ENCODE data around the gene PCDH9.

Gene PCDH9

DNA sequence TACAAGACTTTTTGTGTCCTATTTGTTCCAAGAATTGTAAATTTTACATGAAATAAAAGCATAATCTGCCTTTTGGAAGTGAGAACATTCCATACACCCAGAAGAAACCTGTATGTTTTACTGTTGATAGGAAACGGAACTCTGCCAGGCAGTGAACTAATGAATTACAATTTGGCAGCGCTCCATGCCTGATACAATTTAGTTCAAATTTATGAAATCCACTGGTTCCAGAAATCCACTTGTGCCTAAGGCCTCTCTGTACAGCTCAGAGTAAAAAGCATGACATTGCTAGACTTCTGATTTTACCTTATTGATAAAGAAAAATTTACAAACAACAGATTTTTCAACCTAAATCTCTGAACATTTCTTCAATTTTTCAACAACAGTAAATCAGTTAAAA, 78.1 kb downstream of the PCDH9 start:
- DNase-seq, result no peak

DNA sequence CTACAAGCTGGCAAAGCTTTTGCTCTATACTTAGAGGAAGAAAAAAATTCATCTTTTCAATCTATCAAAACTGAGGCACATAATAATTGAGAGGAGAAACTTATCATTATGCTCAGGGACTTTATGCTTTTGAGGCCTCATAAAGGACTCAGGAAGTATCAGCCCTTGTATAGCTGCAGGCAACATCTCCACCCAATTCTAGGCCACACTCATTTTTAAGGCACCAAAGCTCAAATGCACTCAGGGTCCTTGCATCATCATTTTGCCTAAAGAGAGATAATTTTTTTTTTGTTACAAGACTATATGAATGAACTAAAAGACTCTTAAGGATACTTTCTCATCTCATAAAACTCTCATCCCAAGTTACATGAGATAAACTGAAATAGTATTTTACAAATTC, 78.5 kb downstream of the PCDH9 start:
- no peak for DNase-seq

DNA sequence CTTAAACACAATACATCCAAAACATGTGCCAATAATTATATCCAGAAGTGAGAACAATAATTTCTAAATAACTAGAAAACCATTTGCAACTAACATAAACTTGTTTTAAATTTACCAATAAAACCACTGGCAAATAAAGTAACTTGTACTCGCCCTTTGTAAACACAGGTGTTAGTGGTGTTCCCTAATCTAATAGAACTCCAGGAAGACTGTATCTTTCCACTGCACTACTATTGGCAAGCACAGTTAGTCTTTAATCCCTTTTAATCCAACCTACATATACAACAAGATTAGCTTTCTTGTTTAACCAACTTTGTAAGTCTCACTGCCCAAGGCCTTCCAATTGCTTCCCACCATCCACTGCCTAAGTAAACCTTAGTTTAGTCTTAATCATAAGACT, 79.5 kb downstream of the PCDH9 start:
- no peak for DNase-seq

DNA sequence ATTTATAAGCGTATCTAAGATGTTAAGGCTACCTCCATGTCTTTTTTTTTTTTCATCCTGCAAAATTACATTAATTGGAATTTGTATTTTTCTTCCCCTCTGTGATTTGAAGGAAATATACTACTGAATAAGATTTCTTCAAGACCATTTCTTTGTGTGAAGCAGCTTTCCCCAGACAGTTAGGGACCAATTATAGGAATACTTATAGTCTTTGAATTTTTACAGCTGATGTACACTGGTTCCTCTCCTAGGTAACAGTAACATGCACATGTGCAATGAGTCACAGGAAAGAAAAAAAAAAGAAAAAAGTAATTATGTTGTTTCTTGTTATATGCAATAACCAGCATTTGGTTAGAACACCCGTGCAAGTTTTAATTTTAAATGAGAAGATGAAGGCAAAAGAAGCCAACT, 82.0 kb downstream of the PCDH9 start:
- no peak for DNase-seq

DNA sequence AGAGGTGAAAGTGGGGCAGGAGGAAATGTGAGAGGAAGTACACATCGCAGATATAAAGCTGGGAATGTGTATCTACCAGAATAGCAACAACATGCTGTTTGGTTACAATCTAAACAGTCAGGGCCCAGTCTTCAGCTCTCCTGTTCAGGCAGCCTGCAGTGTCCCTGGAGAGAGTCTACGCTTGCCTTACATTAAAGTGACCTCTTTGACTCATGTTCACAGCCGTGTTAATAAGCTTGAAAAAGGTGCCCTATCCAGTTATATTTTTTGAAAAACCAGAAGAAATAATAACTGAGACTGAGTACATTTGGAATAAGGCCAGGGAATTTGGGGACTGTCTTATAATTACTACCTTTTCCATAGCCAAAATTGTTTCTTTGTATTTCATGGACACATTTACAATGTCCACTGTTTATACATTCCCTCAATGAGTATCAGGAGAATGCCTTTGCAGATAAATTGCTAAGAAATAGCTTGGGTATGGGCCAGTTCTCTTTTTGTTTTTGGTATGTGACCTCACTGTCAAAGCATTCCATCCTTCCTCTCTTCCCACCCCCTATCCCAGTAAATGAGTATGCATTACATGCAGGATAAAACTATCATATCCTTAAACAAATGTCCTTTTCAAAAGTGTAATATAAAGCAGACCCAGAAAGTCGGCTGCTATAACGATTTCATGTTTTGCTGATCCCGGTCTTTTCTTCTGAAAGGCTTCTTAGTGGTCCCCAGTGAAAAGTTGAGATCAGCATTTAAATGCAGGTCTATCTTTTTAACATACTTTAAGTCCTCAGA, 82.6 kb downstream of the PCDH9 start:
- no peak for DNase-seq

DNA sequence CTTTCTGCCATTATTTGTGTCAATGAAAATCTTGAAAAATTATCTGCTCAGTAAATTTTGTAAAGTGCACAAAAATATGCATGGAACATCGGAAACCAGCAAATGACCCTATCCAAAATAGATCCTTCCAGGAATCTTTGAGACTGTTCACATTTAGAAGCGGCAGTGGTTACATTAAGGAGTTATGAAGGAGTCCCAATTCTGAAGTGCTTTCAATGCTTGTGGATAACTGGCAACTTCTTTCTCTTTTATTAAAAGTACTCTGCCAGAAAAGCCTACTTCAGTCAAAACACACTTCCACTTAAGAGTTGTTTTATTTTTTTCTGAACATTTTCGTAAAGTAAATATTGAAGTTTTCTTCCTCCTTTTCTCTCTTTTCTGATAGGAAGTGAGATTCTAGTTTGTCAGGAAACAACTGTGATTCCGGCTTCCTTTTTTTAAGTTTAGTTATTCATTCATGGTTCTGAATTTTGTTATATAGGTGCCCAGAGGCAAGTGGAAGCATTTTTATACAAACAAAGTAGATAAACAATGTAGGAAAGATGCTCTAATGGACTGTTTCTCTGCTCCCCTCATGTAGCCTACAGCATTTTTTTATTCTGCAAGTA, 83.5 kb downstream of the PCDH9 start:
- no peak for DNase-seq

DNA sequence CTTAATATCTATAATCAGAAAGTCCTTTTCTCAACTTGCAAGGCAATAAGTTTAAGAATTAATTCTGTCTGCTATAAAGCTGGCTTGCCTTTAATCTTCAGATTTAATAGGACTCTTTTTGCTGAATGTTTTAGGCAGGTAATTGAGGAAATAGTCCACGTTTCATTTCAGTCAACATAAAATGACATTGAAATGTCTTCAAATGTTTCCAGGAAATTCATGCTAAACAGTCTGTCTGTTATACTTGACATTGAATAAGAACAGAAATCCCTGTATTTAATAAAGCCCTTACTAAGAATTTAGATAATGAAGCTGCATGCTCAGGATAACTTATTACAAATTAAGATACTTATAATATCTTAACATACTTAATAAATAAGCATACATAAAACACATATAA, 84.2 kb downstream of the PCDH9 start:
- no peak for DNase-seq

DNA sequence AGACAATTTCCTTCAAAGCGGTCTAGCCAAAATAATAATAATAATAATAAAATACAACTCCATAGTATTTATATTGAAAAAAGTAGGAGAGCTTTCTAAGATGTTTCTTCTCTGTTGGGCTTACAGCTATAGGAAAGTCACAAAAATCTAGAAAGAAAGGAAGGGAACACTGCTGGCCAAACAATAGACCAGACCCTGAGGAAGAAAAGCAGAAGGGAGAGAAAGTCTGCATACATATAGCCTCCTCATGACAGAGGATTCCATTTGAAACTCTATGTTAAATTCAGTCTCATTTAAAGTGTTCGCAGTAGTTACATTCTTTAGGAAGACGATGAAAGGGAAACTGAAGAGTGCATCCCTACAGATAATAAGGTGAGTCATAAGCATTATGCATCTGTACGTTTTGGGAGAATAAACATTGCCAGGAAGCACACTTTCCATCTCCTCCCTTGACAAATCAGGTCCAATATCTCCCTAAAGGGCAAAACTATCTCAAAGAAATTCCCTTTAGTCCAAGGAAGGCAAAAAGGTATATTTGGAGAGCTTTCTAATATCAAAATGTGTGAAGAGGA, 86.5 kb downstream of the PCDH9 start:
- no peak for DNase-seq

DNA sequence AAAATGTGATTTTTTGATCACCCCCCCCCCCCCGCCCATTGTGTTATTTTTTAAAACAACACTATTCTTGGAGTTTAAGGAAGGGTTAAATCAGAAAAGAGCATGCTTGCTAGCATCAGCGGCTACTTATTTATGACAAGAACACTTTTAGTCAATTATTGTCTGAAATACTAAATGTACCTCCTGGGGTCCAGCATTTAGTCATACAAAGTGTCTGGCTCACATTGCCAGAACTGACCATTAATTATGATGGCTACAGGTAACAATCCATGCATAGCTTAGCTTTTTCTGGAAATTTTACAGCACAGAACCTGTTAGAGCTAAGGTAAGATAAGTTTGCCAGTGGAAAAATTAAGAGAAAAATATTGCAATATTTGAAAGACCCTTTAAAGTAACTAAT, 90.1 kb downstream of the PCDH9 start:
- DNase-seq, result no peak

DNA sequence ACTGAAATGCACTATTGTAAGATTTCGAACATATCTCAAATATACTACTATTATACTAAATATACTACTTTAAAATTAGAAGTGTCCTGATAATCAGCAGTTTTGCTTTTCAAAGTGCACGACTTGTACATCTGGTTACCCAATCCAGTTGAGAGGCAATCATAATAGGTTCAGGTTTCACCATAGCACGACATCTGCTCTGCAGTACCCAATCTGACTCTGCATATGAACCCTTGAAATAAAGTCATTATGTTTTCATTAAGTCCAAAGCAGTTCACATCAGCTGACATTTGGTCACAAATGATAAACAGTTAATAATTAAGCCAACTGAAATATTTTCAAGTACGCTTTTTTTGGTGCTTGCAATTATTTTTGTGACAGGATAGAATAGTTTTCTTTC, 90.6 kb downstream of the PCDH9 start:
- peak; percentile 87 for DNase-seq

DNA sequence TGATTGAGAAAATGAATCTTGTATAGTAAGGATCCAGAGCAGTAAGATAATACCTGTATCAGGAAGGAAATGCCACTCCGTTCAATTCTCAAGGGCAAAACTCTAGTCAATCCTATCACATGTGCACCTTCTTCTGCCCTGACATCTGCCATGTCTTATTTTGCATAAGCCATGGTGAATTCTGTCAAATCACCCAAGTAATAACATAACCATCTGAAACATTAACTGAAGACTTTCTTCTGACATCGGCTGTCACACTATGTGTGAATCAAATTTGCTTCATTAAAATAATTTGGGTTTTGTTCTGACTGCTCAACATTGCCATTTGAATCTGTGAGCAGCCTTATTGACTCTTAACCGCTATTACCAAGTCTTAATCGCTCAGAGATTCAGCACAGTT, 91.2 kb downstream of the PCDH9 start:
- no peak for DNase-seq

DNA sequence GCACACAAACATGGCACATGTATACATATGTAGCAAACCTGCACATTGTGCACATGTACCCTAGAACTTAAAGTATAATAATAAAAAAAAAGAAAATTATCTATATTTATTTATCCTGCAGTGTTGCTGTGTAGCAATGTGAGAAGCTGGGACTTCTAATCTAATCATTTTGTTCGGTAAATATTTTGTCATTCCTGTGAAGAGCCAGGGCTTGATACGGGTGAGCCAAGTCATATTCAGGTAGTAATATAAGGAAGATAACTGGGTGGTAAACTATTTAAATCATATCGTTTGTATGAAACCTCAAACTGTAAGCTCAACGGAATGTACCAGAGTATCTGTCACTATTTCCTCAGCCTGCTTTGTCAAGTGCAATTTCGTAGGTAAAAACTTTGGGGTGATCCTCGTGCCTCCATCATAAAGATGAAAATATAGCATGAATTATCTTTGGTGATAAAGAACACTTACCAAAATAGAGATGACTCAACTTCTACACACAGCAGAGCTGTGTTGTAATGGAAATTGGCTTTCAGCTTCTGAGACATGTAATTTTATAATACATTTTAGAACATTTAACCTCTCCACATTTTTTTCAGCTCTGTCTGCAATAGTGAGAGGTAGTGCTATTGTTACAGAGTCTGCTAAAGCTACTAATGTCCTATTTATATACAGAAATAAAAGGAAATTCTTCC, 92.9 kb downstream of the PCDH9 start:
- no peak for DNase-seq

DNA sequence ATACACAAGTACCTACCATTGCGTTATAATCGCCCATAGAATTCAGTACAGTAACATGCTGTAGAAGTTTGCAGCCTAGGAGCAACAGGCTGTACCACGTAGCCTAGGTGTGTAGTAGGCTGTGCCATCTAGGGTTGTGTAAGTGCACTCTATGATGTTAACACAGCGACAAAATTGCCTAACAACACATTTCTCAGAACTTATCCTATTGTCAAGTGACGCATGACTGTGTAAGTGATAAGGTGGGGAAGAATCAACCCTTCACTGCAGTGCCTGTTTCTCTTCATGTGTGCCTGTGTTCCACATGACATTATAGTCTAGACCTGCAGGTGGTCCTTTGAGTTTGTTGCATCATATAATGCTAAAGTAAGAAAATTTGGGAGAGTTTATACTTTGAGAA, 94.0 kb downstream of the PCDH9 start:
- no peak for DNase-seq

DNA sequence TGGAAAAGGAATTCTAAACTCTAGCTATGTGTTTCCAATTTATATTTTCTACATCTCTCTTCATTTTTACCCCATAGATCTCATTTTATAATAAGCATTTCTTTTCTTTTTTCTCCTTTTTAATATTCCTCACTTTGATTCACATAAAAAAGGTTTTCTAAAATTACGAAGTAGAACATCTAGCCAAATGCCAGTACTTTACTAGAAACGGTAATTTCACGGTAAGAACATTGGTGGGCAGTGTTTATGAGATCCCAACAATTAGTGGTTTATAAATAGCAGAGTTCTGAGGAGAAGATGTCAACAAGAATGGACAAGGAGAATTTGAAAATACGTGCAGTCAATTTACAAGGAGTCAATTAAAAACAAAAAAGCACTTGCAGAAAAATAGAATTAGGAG, 94.8 kb downstream of the PCDH9 start:
- no peak for DNase-seq

DNA sequence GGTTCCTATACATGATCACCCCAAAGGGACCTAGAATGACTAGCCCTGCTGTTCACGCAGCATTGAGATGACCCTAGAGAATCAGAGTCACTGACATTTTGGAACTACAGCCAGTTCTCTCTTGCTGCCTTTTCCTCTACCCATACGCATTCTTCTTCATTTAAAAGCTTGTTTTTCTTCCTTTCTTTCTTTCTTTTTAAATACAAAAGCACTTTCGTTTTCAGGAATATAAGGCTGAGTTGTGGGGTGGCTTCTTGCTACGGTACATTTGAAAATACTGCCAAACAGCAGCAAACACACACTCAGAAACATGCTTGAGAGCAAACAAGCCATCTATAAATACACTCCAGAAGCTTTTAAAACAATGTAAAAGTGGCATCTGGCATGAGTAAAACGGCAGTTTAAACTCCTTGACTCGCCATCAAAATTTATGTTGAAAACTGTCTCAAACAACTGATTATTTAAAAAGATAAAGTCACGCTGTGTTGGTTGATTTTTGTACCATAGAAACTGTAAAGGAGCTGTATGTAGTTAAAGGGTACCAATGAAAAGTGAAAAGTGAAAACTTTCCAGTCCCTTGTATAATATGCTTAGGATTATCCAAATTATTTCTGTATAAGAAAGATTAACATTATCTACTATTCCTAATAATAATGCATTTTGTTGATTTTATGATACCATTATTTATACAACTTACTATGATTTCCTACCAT, 95.6 kb downstream of the PCDH9 start:
- DNase-seq, result peak; percentile 74

DNA sequence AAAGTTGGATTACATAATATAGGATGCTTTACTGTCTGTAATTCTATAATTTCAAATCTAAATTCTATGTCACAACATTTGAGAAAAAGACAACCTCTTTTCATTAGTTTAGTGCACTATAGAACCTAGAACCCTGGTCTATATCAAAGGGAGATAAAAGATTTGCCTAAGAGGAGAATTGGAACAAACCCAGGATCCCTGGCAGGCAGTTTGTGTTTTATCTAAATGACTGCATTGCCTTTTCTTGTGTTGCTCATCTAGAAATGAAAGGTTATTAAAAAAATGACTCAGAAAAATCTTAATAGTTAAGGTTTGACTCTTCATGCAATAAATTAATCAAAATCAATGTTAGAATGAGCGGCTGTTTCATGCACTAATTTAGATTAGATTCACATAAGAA, 96.7 kb downstream of the PCDH9 start:
- peak; percentile 35 for DNase-seq

DNA sequence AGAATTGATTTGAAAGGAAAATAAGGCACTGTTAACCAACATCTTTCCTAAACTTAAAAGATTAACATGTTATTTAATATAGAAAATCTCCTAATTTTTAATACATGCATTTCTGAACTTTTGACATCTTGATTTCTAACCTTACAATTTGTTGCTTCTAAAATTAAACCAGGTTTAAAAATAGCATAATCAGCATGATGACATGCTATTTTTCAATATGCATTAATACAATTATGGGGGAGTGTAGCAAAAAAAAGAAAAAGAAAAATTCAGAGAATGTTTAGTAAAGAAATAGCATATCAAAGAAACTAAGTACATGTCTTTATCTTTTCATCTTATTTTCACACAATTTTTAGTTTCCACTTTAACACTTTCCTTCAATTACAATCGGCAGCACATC, 98.7 kb downstream of the PCDH9 start:
- no peak for DNase-seq

DNA sequence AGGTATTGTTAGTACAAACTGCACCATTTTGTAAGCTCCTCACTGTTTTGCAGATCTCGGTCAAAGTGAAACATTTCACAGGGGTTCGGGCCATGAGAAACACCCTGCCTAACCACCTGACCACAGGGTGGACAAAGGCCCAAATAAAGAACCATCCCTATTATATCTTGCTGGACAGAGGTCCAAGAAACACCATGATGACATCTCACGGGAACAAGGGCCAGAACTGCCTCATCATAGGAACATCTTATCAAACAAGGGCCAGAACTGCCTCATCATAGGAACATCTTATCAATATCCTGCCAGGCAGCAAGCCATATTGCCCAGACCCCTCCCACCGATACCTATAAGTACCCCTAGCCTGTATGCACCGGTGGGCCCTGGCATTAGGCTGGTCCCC, 99.7 kb downstream of the PCDH9 start:
- DNase-seq, result no peak

DNA sequence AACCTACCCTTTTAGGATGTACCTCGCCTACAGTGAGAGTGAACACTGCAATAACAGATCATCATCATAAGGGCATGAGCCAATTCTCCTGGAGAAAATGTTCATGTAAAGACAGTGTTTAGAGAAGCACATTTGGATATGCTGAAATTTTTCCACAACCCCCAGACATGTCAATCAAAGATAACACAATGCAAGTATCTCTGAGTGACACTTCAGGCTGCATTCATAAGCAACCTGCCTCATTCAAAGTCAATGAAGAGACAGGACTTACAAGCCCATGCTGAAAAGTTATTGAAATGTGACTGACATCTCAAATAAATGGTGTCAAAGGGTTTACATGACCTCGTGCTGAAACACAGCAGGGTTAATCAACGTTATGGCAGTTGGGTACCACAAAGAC, 102.0 kb downstream of the PCDH9 start:
- DNase-seq, result no peak

DNA sequence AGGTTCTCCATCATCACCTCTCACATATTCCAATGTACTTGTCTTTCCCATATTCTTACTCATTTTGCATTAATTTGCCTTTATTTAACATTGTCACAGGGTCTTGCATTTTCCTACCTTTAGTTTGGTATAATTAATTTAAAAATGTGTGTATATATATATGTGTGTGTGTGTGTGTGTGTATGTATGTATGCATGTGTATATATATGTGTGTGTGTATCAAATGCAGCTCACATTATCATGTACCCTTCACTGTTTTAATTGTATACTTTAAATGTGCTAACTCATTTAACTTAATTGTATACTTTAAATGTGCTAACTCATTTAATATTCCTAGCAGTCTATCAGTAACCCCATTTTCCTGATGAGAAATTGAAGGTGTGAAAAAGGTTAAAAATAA, 104.5 kb downstream of the PCDH9 start:
- DNase-seq, result no peak

DNA sequence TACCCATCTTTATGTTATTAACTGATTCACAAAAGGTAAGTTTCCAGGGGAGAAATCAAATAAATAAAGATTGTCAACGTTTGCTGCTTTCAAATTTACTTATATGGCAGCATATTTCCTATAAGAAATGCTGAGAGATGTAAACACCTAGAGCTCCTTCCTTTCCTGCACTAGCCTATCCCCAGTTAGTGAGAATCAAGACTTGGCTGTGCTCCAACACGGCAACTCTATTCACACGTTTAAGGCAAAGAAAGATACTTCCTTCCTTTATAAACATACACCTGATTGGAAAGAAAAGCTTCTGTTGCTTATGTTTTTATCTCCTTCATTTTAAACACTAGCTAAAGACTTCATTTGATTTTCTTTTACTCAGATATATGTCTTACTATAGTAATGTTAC, 107.0 kb downstream of the PCDH9 start:
- DNase-seq, result no peak

DNA sequence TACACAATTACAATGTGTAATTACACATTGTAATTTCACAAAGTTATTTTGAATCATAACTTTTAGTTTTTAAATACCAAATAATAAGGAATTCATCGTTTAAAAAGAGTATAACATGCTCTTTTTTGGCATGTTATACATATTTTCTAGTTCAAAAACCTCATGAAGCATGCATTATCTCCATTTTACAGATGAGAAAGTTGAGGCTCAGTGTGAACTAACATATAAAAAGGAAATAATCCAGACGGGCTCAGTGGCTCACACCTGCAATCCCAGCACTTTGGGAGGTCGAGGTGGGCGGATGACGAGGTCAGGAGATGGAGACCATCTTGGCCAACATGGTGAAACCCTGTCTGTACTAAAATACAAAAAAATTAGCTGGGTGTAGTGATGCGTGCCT, 107.9 kb downstream of the PCDH9 start:
- DNase-seq, result no peak

DNA sequence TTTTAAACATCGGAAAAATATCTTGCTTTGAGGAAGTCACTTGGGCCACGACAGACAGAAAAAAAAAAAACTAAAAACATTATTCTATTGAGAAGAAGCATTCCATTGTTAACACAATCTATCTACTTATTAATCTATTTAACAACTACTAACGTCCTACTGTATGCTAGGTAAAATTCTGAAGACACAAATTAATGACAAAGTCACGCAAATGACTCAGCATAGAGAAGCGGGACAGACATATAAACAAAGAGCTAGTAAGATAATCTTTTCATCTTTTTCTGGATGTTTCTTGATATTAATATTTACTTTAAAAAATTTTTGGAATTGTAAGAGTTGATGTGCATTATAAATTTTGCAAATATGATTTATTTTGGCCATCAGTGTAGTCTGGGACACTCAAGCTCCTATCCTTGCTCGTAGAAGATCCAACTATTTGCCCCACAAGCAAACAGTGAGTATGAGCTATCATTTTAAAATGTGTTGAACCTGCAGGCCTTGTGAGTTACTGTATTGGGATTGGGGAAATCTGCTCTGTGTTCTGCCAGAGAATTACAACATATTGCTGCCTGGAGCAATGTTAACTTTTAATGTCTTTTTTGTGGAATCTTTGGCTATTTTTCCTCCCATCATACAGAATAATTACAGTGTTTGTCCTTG, 109.1 kb downstream of the PCDH9 start:
- peak; percentile 58 for DNase-seq

Data from NCI-H1694 treated with DMSO at 0.1 percent for 48 hours (cell line).